Anterior cingulate cortex (tissue), 58 donors: ENCODE data around the gene PPTC7.
"Not testable (repeated sequence)": the region's sequence is repeated elsewhere in the genome, so short reads cannot be mapped to it uniquely, and the experiment has no call there.

Experiments used
- DNase-seq, 58 donors: peaks; one replicate each; lab custom pipeline; 2025; lab: John Stamatoyannopoulos, UW

PPTC7 gene

DNA sequence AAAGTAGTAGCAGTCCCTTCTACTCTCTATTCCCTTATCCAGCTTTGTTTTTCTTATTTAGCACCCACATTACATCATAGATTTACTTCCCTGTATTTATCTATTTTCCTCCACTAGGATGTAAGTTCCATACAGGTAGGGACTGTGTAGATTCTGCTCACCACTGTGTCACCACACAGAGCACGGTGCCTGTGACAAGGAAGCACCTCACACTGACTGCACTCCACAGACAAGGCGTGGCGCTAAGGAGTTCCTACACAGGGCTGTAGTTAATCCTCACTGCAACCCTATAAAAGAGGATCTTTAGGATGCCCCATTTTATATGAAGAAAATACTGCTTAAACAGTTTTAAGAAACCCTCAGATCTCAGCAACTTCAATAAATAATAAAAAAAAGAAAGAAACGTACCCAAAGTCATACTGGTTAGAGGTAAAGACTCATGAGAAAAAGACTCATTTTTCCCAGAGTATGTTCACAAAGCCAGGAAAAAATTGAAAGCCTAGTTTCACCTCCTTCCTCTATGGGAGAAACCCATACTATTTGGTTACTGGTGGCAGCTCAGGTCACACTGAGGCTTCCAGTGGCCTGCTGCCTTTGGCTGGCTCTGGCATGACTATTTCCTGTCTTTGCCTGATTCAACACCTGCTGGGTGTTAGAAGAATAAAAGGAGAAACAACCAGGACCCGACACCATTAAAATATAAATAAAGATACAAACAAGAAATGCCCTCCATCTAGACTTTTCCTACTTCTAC is 44.1 kb downstream of the PPTC7 start:
- DNase-seq, result no peak

DNA sequence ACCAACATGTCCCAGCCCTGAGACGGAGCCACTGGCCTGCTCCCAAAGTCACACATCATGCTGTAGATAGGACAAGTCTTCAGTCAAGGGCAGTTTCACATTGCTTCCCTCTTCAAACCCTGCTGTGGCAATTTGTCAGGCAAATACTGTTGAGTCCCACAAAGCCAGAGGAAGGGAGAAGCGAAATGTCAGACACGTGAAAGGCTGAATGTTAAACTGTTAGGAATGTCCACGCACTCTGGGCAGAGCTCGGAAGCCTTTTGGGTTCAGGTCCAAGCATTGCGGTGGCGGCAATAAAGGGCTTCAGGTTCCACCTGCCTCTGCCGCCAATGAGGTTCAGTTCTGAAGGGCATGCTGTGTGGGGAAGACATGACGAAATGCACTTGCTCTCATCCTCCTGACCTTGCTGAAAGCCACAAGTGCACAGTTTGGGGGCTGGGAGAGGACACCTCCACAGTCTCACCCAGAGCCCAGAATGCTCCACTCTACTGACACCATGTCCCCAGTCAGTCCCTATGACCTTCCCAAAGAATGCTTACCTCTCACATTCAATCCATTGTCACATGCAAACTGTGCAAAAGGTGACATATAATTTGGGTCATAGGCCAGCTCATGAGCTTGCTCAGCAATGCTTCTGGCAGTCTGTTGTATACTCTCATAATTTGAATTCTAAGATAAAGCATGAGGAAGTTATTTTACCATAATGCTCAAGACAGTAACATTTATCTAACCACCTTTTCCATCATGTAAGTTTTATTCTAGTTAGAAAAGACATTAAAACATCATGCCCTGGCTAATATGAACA is 45.3 kb downstream of the PPTC7 start:
- DNase-seq, result no peak

DNA sequence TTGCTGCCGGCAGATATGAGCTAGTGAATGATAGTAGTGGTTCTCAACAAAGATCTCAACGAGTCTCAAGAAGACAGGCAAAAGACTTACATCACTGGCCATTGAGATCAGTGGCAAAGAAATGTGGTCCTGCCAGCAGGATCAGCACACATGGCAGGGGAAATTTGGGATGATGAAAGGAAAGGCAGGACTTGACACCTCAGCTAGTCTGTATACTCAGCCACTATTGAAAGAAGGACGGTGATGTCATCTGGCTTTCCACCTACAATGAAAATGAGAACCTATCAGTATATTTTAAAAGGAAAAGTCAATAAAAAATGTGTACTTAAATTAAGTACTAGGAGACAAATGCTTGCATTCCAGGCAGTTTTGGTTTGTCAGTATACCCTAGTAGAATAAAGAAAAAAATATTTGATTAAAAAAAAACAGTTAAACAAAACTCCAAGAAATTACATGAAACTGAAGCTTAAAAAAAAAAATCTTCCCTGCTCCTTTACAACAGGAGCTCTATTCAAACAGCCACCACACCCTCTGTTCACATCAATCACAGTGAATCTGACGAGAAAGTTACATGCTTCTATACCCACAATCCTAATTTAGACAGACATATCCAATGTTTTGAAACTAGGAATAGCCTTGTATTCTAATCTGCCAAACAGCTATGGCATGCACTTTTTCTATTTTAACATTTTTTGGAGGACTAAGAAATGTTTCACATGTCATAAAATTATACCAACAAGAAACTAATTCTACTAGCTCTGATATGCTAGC is 46.1 kb downstream of the PPTC7 start:
- no peak for DNase-seq

GRCh38 chr12:110534811-110535210 is 48.3 kb downstream of the PPTC7 start:
- no peak for DNase-seq

GRCh38 chr12:110533607-110534006 is 49.5 kb downstream of the PPTC7 start:
- no peak for DNase-seq

GRCh38 chr12:110532644-110533043 is 50.5 kb downstream of the PPTC7 start:
- no peak for DNase-seq

GRCh38 chr12:110531741-110532333 is 51.3 kb downstream of the PPTC7 start:
- DNase-seq, result no peak

DNA sequence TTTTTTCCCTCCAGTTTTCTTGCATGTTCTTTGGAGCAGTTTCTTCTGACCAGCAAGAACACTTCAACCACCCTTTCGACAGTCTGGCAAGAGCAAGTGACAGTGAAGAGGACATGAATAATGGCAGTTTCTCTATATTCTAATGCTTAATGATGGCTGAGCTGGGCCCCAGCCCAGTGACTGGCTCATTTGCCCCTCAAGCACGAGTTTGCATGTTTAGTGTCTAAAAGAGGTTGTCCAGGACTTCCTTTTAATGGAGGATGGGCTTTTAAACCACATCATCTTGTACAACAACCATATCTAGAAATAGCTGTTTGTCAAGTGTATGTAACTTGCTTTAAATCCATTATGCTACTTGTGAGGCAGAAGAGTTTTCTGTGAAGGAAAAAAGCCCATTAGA is 52.6 kb downstream of the PPTC7 start:
- no peak for DNase-seq

DNA sequence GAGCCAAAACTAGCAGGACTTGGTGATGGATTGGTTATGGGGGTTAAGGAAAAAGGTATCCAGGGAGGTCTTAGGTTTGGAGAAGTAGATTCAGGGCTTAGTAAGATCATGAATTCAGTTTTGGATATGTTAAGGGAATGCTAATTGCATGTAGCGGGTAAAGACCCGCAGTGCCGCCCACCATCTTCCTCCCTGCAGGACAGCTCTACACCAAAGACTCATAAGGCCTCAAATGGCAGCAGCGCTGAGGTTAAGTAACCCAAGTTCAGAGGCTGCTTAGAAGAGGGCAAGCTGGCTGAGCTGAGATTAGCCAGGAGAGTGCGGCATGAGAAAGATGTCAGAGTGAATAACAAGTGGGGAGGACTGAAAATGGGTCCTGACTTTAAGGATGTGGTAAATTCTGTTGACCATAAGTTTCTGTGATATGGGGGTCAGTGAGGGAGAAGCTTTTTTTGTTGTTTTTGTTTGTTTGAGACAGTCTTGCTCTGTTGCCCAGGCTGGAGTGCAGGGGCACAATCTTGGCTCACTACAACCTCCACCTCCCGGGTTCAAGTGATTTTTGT is 54.8 kb downstream of the PPTC7 start:
- no peak for DNase-seq

GRCh38 chr12:110520876-110521712 is 62.0 kb downstream of the PPTC7 start:
- DNase-seq, result not testable (repeated sequence)

GRCh38 chr12:110518014-110518413 is 65.1 kb downstream of the PPTC7 start:
- DNase-seq, result not testable (repeated sequence)

GRCh38 chr12:110516995-110517394 is 66.1 kb downstream of the PPTC7 start:
- no peak for DNase-seq

DNA sequence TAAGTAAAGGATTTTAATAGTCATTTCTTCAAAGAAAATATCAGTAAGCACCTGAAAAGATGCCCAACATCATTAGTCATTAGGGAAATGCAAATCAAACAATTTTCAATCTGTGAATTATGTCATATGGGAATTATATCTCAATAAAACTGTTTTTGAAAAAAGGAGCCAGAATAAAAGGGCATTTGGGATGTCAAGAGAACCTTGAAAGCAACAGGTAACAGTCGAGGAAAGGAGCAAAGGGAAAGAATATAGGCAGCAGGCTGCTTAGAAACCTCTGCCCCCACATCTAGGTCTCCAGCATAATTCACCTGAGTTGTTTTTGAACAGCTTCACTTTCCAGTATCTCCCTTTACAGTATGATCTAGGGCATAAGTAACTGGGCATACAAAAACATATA is 68.8 kb downstream of the PPTC7 start:
- no peak for DNase-seq

GRCh38 chr12:110513842-110514241 is 69.3 kb downstream of the PPTC7 start:
- DNase-seq, result no peak

DNA sequence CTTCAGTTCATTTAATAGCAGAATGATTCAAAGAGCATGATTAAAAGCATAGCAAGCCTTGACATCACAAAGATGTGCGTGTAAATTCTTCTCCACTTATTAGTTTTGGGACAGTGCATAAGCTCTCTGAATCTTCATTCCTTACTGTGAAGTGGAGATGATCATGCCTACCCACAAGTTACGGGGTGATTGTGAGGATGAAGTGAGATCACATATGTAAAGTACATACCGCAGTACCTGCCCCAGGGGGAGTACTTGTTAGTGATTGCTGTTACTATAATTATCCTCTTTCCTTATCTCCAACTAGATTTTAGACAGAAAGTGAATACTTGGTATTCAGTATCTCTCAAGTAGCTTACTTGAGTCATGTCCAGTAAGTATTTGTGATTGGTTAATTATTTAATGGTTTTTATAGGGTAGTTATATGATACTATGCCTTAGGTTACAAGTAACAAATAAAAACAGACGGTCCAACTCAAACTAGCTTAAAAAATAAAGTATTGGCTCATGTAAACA is 75.0 kb downstream of the PPTC7 start:
- no peak for DNase-seq

DNA sequence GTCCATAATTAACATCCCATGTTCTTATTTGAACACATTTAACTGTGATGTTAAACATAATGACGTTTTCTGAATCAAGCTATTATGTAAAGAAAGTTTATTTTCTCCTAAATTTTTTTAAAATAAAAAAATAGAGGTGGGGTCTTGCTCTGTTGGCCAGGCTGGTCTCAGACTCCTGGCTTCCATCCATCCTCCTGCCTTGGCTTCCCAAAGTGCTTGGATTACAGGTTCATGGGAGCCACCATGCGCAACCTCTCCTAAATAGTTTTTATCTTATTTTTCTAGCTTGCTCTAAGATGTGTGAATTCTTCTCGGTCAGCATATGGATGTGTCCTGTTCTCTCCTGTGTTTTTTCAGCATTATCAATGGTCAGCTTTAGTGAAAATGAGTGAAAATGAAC is 77.8 kb downstream of the PPTC7 start:
- no peak for DNase-seq

GRCh38 chr12:110503432-110503831 is 79.7 kb downstream of the PPTC7 start:
- no peak for DNase-seq

DNA sequence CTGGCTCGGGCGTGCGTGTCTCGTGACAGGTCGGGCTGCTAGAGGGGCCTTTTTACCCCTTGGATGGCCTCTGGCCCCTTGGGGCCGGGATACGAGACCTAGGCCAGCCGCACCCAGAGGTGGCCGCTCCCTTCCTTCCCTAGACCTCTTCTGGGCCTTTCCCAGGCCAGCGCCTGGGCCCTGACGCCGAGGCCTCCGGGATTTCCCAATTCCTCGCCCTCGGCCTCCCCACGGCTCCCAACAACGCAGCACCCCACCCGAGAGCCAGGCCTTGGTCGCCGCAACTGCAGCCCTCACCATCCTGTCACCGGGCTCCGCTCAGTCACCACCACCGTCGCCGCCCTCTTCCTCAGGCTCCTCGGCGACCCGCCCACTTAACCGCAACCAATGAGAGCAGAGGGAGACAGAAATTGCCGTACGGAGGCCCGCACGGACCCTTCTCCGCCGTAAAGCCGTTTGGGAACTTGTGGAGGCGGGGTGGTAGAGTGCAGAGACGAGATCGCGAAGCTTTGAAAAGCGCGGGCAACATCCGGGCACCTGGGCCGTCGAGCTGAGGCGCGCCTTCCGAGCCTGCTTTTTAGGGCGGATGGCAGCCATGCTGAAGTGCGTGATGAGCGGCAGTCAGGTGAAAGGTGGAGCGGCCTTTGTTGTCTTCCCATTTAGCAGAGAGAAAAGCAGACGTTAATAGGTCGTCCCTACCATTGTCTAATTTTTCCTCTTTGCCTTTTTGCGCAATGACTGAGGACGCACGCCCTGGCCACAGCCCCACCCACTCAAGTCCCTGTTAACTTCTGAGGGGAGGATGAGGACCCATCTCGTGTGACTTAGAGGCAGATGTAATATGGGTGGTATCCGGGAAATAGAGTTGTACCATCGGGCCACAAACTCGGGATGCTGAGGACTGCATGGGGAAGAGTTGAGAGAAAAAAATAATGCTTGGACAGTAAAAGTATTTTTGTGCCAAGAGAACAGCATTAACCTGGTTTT is 81.1 kb downstream of the PPTC7 start, which contains the start of the genes RAD9B and VPS29:
Gene RAD9B (plus strand): TSS at position 580 of the 987 bp plus-strand sequence. CDS start 7 bp downstream, at position 587.
Gene VPS29 (minus strand): TSS at position 360 of the 987 bp plus-strand sequence. CDS start 60 bp downstream, at position 300.
- peak; percentile 75 to 98 (median 96) for DNase-seq
